HG02938 (cell line): ENCODE measurements around the gene FGF22.

ENCODE experiments used
- ATAC-seq: cut with Tn5 transposase; IDR thresholded peaks from one replicate; pipeline ENCODE4 v1.9.1; 2021; ENCODE audit warnings: mild to moderate bottlenecking, moderate library complexity; ENCODE audit not compliant: unreplicated experiment

The FGF22 gene

DNA sequence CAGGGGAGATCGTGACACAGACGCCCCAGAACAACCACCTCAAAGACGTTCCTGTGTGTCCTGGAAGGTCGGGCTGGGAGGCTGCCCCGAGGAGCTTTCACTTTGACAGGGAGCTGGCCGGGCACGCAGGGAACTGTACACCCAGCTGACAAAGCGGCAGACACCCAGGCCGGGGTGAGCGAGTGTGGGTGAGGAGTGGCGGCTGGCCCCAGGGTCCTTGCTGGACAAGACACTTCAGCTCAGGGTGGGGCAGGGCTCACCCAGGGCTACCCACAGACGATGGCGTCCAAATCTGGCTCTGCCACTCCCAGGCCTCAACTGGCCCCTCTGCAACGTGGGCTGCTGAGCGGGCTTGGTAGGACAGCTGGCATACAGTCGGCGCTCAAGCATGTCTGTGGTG is 2.0 kb downstream of the FGF22 start:
- no peak for ATAC-seq

DNA sequence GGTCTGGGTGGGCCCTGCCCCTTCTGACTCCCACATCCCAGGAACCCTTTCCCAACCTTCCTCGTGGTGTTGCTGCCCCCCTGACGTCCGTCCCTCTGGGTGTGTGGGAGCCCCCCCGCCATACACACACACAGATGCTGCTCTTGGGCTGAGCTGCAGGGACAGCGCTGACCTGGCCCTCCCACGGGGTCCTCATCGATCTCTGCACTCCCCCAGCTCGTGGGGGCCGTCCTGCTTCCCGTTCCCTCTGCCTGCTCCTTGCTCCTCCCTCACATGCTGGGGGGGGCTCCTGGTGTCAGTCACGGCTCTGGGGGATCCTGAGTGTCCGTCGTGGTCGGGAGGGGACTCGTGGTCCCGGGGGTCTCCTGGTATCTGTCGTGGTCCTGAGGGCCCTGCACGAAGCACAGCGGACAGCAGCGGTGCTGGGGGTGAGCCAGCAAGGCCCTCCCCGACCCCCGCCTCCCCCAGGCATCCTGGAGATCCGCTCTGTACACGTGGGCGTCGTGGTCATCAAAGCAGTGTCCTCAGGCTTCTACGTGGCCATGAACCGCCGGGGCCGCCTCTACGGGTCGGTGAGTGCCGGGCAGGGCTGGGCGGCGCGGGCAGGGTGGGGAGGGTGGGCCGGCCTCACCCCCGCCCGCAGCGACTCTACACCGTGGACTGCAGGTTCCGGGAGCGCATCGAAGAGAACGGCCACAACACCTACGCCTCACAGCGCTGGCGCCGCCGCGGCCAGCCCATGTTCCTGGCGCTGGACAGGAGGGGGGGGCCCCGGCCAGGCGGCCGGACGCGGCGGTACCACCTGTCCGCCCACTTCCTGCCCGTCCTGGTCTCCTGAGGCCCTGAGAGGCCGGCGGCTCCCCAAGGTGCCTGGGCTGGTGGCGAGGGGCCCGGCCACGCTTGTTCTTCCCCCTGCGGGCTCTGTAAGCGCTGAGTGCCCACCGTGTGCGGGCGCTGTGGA is 3.4 kb downstream of the FGF22 start:
- ATAC-seq: no peak

DNA sequence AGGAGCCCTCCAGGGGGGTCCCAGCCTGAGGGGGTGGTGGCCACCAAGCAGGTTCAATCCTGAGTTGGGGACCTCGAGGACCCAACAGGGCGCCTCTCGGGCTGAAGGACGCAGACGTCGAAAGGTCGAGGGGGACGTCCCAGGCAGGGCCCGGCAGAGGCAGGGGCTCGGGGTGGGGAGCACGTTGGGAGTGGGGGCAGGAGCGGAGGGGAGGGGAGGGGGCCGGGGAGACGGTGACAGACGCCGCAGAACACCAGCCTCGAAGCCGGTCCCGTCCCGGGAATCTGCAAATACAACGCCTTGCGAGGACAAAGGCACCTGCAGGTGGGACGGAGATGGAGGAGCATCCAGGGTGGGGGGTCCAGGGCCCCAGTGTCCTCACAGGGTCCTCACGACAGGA is 4.1 kb downstream of the FGF22 start:
- no peak for ATAC-seq

DNA sequence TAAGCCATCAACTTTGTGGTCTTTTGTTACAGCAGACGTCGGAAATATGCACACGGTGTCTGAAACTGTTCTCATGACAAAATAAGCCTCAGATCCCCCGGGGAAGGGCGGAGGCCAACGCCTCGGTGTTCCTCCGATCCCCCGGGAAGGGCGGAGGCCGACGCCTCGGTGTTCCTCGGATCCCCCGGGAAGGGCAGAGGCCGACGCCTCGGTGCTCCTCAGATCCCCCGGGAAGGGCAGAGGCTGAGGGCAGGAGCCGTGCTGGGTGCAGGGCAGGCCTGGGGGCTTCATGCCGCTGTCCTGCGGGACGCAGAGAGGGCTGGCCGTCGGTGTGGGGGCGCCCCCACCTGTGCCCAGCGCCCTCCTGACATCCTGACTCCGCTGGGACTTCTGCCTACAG is 4.7 kb downstream of the FGF22 start:
- no peak for ATAC-seq

DNA sequence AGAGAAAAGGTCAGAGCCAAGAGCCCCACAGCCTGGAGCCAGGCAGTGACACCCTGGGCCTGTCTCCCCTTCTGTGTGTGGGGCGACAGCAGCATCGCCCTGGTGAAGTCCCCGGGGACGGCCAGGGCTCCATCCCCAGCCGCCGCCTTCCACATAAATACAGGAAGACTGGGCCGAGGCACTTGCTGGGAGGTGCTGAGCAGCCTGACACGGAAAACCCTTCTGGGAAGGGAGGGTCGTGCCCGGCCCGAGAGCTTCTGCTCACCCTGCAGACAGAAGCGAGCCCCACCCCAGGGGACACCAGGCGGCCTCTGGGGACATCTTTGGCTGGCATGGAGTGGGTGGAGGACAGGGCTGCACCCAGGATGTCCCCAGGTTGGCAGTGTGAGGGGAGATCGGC is 5.1 kb downstream of the FGF22 start:
- ATAC-seq: no peak

DNA sequence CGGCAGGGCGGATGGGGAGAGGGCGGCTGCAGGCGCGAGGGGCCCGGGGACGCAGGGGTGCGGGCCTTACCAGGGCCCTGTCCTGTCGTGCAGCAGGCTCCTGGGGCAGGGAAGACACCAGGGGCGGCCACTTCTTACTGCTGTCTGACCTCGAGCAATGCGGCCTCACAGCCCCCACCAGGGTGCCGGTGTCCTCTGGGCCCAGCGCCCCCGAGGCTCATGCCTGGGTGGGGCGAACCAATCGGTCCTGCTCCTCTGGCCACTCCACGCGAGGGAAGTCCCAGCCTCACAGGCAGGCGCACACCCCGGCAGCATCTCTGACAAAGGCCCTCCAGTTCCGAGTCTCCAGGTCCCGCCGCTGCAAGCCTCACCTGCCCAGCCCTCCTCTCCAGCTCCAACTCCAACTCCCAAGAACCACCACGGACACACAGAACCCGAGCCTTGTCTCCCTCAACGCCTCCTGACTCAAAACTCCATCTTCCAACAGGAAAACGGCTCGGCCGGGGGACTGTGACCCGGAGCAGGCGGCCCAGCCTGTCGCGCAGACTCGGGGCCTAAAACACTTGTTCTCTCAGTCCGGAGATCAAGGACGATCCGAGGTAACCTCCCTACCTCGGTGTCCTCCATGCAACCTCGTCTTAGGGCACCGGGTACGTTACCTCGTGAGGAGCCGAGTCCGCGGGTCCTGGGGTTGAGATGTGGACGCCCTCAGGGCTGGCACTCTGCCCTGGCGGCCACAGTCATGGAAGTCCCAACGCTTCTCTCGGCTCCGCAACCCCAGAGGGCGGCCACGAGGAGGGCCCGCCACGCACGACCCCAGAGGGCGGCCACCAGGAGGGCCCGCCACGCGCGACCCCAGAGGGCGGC is 6.5 kb downstream of the FGF22 start:
- no peak for ATAC-seq

DNA sequence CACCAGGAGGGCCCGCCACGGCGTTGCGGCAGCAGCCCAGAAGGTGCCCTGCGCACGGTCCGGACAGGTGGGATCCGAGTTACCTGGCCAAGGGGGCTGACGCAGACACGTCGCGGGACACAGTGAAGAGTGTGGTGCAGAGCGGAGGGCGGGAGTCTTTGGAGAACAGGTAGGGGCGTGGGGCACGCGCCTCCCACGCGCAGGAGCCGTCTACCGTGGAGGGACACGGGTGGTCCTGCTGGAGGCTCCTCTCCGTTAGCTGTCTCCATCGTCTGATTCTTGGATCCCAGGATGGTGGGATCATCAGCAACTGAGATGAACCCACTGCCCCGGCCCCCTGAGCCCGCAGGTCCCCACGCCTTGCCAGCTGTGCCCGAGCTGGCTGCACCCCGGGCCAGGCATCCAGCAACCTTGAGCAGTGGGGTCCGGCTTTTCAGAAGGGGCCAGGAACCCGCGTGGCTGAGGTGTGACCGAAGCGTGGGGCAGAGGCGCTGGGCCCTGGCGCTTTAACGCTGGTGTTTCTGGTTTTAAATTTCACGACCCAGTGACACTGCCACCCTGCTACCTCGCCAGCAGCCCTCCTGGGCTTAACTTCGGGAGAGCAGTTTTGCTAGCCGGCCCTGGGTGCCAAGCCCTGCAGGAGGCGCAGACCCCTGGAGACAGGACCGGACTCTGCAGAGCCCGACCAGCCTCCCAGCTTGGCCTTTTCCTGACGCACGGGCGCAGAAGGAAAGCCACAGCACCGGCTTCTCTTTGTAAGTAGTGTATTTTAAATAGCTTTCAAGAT is 7.3 kb downstream of the FGF22 start:
- no peak for ATAC-seq

DNA sequence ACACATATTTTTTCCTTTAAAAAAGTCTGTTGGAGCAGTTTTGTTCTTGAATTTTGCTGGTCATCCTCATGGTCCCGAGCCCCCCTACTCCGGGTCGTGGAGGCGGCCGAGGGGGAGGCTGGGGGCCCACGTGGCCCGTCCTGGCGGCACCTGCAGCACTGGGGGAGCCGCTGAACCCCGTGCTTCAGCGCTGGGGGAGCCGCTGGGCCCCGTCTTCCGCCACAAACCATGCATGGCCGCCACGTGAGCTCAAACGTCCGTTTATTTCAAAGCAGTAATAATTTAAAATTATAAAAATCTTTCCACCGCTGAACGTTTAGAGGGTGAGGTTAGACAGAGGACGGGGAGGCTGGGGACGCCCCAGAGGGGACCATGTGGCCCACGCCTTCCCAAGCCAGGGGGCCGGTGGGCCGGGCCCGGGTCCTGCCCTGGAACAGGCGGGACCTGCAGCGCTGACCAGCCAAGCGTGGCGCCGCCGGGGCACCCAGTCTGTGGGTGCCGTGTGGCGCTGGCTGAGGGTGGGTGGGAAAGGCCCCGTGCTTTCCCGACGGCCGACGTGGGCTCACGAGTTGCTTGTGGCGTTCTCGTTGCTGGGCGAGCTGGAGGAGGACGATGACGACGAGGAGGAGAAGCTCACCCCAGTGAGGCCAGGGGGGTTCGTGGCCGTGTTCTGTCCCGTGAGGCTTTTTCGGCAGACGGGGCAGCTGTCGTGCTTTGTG is 8.0 kb downstream of the FGF22 start:
- ATAC-seq: no peak

DNA sequence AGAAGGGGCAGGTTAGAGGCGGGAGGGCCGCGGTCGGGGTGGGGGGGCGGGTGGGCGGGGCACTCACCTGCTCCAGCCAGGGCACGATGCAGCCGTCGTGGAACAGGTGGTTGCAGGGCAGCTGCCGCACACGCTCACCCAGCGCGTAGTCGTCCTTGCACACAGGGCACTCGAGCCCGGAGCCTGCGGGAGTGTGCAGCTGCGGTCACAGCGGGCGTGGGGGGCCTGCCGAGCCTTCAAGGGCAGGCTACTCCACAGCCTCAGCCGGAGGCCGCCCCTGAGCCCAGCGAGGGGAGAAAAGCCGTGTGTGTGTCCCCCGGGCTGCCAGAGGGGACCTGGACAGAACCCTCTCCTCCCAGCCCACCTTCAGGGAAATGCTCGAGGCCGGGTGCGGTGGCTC is 8.6 kb downstream of the FGF22 start:
- no peak for ATAC-seq

DNA sequence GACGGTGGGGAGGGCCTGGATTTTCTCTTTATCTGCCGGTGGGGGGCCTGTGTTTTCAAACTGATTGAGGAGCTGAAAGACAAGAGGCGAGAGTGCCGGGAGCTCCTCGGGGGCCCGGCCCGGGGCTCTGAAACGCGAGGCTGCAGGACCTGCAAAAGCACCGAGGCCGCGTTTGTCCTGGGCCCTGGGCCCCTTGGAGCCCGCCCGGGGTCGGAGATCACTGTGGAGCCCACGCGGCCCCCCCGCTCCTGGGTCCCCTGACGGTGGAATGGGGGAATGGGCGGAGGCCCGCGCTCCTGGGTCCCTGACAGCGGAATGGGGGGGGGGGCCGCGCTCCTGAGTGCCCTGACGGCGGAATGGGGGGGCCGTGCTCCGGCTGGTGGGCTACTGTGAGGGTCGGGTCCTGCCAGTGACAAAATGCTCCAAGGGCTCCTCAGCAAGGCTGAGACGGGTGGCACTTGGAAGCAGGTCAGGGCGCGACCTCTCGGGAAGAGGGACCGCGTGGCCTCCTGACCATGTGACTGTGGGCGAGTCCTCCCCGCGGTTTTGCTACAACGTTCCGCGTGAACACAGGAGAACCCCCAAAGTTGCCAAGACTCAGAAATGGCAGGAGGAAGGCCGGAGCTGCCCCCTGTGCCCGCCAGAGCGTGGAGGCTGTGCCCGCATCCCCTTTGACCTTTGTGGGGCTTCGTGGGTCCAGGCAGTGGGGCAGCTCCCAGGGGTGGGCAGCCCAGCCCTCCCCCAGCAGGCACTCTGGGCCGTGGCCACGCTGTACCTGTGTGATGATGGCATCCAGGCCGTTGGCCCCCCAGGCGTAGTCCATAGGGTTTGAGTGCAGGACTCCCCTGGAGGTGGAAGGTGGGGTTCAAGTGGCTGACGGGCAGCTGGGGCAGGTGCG is 9.5 kb downstream of the FGF22 start:
- ATAC-seq: no peak

DNA sequence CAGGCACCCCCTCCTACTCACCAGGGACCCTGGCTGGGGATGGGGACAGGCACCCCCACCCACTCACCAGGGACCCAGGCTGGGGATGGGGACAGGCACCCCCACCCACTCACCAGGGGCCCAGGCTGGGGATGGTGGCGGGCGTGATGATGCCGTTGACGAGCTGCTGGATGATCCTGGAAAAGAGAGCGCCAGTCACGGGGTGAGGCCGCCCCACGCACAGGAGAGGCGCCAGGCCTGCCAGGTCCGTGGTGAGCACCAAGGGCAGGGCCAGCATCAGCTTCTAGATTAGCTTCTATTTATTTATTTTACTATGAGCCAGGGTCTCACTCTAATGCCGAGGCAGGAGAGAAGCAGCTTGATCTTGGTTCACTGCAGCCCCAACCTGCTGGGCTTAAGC is 10.4 kb downstream of the FGF22 start:
- no peak for ATAC-seq

DNA sequence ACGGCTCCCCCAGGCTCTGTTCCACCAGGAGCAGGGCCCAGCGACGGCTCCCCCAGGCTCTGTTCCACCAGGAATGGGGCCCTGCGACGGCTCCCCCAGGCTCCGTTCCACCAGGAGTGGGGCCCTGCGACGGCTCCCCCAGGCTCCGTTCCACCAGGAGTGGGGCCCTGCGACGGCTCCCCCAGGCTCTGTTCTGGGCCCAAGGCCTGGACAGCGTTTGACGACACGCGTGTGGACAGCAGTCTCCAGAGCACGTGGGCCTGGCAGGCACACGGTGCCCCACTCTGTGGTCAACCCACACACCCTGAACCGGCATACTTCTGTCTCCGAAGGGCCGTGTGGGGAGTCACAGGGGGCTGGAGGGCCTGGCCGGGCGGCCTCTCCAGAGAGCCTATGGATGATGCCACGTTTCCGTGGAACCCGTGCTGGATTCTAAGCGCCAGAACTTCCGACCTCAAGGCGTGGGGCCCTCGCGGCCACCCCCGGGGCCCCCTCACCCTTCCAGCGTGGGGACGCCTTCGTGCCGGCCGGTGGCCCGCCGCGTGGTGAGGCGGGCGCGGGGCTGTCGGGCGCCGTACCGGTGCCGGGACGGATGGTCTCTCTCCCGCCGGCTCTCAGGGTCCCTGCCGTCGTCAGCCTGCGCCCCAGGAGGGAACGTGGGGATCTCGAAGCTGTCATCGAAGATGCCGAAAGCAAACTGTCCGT is 11.6 kb downstream of the FGF22 start:
- no peak for ATAC-seq

DNA sequence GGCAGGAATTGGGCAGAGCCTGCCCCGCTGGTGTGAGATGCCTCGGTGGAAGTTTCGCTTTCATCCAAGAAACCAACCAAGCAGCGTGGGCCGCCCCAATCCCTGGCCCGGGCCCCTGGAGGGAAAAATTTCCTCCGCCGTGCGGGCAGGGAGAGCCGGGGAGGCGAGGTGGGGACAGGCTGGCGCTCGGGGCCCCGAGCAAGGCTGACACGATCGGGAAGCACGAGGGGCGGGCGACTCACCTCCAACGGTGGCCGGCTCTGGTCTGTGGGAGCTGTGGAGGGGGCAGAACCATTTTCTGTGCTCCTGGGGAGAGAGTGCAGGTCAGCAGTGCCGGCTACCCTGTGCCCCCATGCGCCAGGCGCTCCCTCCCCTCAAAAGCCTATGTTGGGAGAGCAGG is 12.3 kb downstream of the FGF22 start:
- ATAC-seq: no peak

DNA sequence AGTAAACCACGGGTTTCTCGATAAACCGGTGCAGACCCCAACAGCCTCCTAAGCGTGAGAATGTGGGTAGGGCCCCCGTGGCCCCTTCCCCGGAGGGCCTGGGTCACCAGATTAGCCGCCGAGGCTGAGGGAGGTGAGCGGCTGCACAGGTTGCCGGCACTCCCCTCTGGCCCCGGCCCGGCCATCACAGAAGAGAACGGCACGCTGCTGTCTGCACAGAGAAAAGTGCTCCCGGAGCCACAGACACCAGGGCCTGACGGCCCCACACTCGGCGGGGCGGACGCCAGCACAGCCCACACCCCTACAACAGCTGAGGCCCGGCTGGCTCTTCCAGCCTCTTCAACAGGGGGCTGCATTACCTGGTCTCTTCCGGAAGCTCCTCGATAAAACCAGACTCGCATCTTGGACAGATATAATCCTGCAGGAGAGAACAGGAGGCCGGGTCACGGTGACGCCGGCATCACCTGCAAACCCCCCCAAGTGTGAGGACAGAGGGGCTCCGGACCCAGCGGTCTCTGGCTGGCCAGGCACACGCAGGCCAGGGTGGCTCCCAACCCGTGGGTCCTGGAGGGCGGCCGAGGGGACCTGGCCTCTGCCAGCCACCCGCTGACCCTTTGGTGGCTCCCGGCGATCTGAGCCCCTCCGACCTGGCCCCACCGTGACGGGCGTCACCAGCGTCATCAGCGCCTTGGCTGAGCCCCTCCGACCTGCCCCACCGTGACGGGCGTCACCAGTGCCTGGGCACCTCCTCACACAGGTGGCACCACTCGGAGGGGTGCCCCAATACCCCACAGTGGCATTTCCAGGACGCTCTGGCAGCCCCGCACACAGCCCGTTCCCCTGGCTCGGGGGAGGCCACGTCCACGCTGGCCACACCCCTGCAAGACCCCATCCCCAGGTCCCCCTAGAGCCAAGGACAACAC is 13.0 kb downstream of the FGF22 start:
- ATAC-seq: no peak

DNA sequence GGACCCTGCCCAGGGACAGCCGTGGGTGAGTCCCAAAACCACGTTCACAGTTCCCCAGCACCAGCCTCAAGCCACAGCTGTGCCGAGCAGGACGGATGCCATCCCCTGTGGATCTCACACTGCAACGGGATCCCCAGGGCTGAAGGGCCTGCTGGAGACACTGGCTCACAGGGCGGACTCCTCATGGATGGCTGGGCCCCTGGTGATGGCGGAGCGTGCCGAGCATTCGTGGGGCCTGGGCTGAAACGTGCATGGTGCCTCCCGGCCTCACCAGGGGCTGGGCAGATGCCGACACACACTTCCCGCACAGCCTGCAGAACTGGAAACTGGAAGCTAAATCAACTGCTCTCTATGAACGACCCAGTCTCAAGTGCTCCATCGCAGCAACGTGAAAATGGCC is 13.7 kb downstream of the FGF22 start:
- no peak for ATAC-seq

DNA sequence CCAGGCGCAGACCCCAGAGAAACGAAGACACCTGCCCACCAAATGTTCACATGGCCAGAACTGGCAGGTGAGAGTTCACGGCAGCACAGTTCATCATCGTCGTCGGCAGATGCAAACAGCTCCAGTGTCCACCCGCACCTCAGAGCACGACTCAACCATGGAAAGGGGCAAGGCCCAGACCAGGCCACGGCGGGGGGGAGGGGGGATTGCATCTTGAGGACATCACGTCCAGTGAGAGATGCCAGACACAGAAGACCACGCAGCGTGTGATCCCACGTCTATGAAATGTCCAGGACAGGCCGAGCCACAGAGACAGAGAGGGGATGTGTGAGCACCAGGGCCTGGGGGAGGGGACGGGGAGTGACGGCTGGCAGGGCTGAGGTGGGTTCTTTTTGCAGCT is 16.0 kb downstream of the FGF22 start:
- ATAC-seq: no peak

DNA sequence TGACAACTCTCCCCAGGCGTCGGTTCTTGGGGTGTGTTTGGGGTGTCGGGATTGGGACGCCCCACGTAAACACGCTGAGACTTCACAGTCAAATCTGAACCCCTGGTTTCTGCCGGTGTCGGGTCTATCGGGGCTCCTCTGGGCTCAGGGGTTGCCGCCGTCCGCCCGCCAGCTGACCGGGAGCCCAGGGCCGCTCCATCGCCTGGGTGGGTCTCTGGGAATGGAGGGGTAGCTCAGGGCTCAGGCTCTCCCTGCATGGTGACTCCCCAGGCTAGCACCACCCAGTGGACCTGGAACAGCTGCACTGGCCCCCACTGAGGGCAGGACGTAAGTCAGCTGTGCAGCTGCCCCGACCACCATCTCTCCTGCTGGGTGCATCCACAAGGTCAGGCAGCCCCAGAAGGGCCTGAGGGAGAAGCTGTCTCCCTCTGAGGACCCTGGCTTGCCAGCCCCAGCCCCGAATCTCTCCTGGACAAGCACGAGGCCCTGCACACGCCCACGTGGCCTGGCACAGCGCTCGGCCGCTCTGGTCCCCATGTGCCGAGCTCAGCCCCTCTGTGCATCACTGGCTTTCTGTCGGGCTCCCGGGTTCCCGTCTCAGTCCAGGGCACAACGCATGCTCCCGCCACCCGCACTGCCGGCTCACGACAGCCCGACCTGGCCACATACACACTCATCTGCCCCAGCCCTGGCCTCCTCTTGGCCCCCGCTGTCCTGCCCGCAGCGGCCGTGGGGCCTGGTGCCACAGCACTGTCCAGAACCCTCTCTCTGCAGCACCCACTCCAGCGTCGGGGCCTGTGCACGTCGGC is 17.3 kb downstream of the FGF22 start:
- no peak for ATAC-seq
